Measurements from ENCODE around the gene MYO1D. TPM values are rescaled to one million over a fixed set of nuclear protein-coding genes. Genes with fewer than 3 reads are reported as not detected.

The MYO1D gene
- total RNA-seq, 1 experiment from 2014 or later = 40.8 TPM

GRCh38 chr17:32488177-32488542 is 388.8 kb downstream of the MYO1D start:
- H4K20me1 ChIP-seq (ENCODE audit: insufficient read depth) = no peaks in the 10 kb centered on the region
- no peak overlapping the region for H2AFZ ChIP-seq
- no peak overlapping the region for H3K27ac ChIP-seq
- no peak for TF ChIP-seq CTCF (conservative IDR thresholded peaks at IDR 0.05)
- no peak for TF ChIP-seq EZH2 (IDR thresholded peaks at IDR 0.05; ENCODE audit: low read depth)
- H3K9me2 ChIP-seq (ENCODE audit: insufficient read depth) = no peaks in the 10 kb centered on the region
- H3F3A ChIP-seq (ENCODE audit: insufficient read depth, low read depth) = peaks cover 31% of the 10 kb centered on the region
- POLR2A ChIA-PET (ENCODE audit: unreplicated experiment) = no interaction called here
- CTCF ChIA-PET = interaction anchor here (0.6 kb wide), 1 partner anchor 16 kb away, joined by 8 read pairs; no protein-coding TSS in a partner anchor
- H3K9me3 ChIP-seq (ENCODE audit: insufficient read depth, low read depth) = no peaks in the 10 kb centered on the region
- BruUV-seq (replicated peaks) = no TSS peak
- H3K36me3 ChIP-seq (ENCODE audit: low read depth) = no peaks in the 10 kb centered on the region
- no peaks in the 10 kb centered on the region for H3K79me2 ChIP-seq (ENCODE audit: low read depth)
- H3K4me2 ChIP-seq = peak overlapping the region; percentile 98
- DNase-seq = no peak
- H3K4me3 ChIP-seq = no peak overlapping the region; the same call in 1 of the 2 replicates
- intact Hi-C loops (cut with micrococcal nuclease; ENCODE audit: unreplicated experiment) = no loop called here
- peaks cover 8% of the 10 kb centered on the region; the same call in 1 of the 2 replicates for H3K4me1 ChIP-seq (replicated peaks; ENCODE audit: insufficient read depth)
- H3K27me3 ChIP-seq (ENCODE audit: insufficient read depth, low read depth) = no peaks in the 10 kb centered on the region

- H3K27ac ChIP-seq = no peak overlapping the region
- peaks cover 4% of the 10 kb centered on the region; the same call in 1 of the 2 replicates for H4K20me1 ChIP-seq (ENCODE audit: insufficient read depth)
- intact Hi-C loops (cut with micrococcal nuclease; ENCODE audit: unreplicated experiment) = no loop called here
- peaks cover 3% of the 10 kb centered on the region; the same call in 1 of the 2 replicates for H3K36me3 ChIP-seq (ENCODE audit: low read depth)
- peaks cover 8% of the 10 kb centered on the region; the same call in 1 of the 2 replicates for H3K4me1 ChIP-seq (replicated peaks; ENCODE audit: insufficient read depth)
- H3F3A ChIP-seq (ENCODE audit: insufficient read depth, low read depth) = peaks cover 37% of the 10 kb centered on the region
- H3K9me2 ChIP-seq (ENCODE audit: insufficient read depth) = no peaks in the 10 kb centered on the region
- no peak for TF ChIP-seq CTCF (conservative IDR thresholded peaks at IDR 0.05)
- TF ChIP-seq EZH2 (IDR thresholded peaks at IDR 0.05; ENCODE audit: low read depth) = no peak
- H3K79me2 ChIP-seq (ENCODE audit: low read depth) = no peaks in the 10 kb centered on the region
- peak overlapping the region; percentile 68; the same call in 1 of the 2 replicates for H3K4me3 ChIP-seq
- H3K9me3 ChIP-seq (ENCODE audit: insufficient read depth, low read depth) = no peaks in the 10 kb centered on the region
- H3K27me3 ChIP-seq (ENCODE audit: insufficient read depth, low read depth) = no peaks in the 10 kb centered on the region
- BruUV-seq (replicated peaks) = TSS peak; percentile 32
- ChIA-PET POLR2A (ENCODE audit: unreplicated experiment) (interaction anchor here (0.6 kb wide), 2 partner anchors 44 to 179 kb away, joined by 3 to 8 read pairs; partner anchors contain the start of gene PSMD11), CTCF (interaction anchor here (0.9 kb wide), 1 partner anchor 10 kb away, joined by 5 read pairs; no protein-coding TSS in a partner anchor)
- peak overlapping the region; percentile 85 for H2AFZ ChIP-seq
- DNase-seq = no peak
- peak overlapping the region; percentile 98 for H3K4me2 ChIP-seq
These were observed 389.3 kb downstream of the MYO1D start for GRCh38 chr17:32487473-32488176.

GRCh38 chr17:32486701-32487472 is 390.0 kb downstream of the MYO1D start, which contains the start of gene CDK5R1:
Gene CDK5R1, plus strand, starts transcription at chr17:32486993. Its CDS starts 628 bp downstream, at chr17:32487621.
- H3F3A ChIP-seq (ENCODE audit: insufficient read depth, low read depth) = peaks cover 44% of the 10 kb centered on the region
- H3K36me3 ChIP-seq (ENCODE audit: low read depth) = peaks cover 7% of the 10 kb centered on the region; the same call in 1 of the 2 replicates
- H3K27ac ChIP-seq = no peak within 1 kb of the TSS
- TF ChIP-seq EZH2 (IDR thresholded peaks at IDR 0.05; ENCODE audit: low read depth) (no peak), CTCF (conservative IDR thresholded peaks at IDR 0.05) (no peak)
- intact Hi-C loops (cut with micrococcal nuclease; ENCODE audit: unreplicated experiment) = no loop called here
- peak in 1 of 2 experiments; percentile 72 for DNase-seq
- peaks cover 8% of the 10 kb centered on the region; the same call in 1 of the 2 replicates for H3K4me1 ChIP-seq (replicated peaks; ENCODE audit: insufficient read depth)
- H3K9me3 ChIP-seq (ENCODE audit: insufficient read depth, low read depth) = no peaks in the 10 kb centered on the region
- no peaks in the 10 kb centered on the region for H3K79me2 ChIP-seq (ENCODE audit: low read depth)
- ChIA-PET POLR2A (ENCODE audit: unreplicated experiment) (interaction anchor here (0.6 kb wide), 2 partner anchors 43 to 180 kb away, joined by 3 to 8 read pairs; partner anchors contain the start of gene PSMD11), CTCF (interaction anchor here (0.6 to 0.9 kb wide), 2 partner anchors 10 to 480 kb away, joined by 4 to 5 read pairs; partner anchors contain the start of gene LRRC37B)
- H4K20me1 ChIP-seq (ENCODE audit: insufficient read depth) = peaks cover 10% of the 10 kb centered on the region; the same call in 1 of the 2 replicates
- BruUV-seq (replicated peaks) = no TSS peak
- H3K4me3 ChIP-seq = peak within 1 kb of the TSS; percentile 68; the same call in 1 of the 2 replicates
- peak within 1 kb of the TSS; percentile 98 for H3K4me2 ChIP-seq
- H3K9me2 ChIP-seq (ENCODE audit: insufficient read depth) = no peaks in the 10 kb centered on the region
- peak within 1 kb of the TSS; percentile 85 for H2AFZ ChIP-seq
- H3K27me3 ChIP-seq (ENCODE audit: insufficient read depth, low read depth) = no peaks in the 10 kb centered on the region
